GM21717 (cell line): ENCODE data around the gene KLHL5.
"Not testable (repeated sequence)": the region's sequence is repeated elsewhere in the genome, so short reads cannot be mapped to it uniquely, and the experiment has no call there.

ENCODE experiments used
- ATAC-seq: cut with Tn5 transposase; IDR thresholded peaks from one replicate; pipeline ENCODE4 v1.9.1; 2021; ENCODE audit warnings: mild to moderate bottlenecking, moderate library complexity; ENCODE audit not compliant: unreplicated experiment

Gene KLHL5

GRCh38 chr4:39062094-39062769 lies at the start of gene KLHL5:
Gene KLHL5, plus strand, starts transcription at chr4:39062232. Its CDS starts 421 bp downstream, at chr4:39062653.
- no peak for ATAC-seq

- ATAC-seq, result no peak
Measured at GRCh38 chr4:39014028-39014427, 48.0 kb upstream of the KLHL5 start.

GRCh38 chr4:39020130-39020529 lies 41.9 kb upstream of the KLHL5 start:
- ATAC-seq, result no peak

GRCh38 chr4:39021631-39022030 lies 40.4 kb upstream of the KLHL5 start:
- no peak for ATAC-seq

- no peak for ATAC-seq
Measured at GRCh38 chr4:39022241-39022640, 39.8 kb upstream of the KLHL5 start.

- ATAC-seq, result no peak
Measured at GRCh38 chr4:39023059-39023458, 39.0 kb upstream of the KLHL5 start.

GRCh38 chr4:39024311-39024865 lies 37.6 kb upstream of the KLHL5 start:
- no peak for ATAC-seq

GRCh38 chr4:39025552-39026085 lies 36.4 kb upstream of the KLHL5 start:
- no peak for ATAC-seq

GRCh38 chr4:39026096-39026495 lies 35.9 kb upstream of the KLHL5 start:
- no peak for ATAC-seq

GRCh38 chr4:39029752-39030694 lies 32.0 kb upstream of the KLHL5 start:
- peak; percentile 36 for ATAC-seq

- no peak for ATAC-seq
Measured at GRCh38 chr4:39030725-39031124, 31.3 kb upstream of the KLHL5 start.

GRCh38 chr4:39031590-39032020 lies 30.4 kb upstream of the KLHL5 start:
- not testable (repeated sequence) for ATAC-seq

- ATAC-seq, result peak; percentile 60
Measured at GRCh38 chr4:39032218-39033085, 29.6 kb upstream of the KLHL5 start, which contains the start of gene TMEM156. Gene TMEM156, minus strand, starts transcription at chr4:39032409. Its CDS starts 96 bp downstream, at chr4:39032313.

GRCh38 chr4:39036172-39036571 lies 25.9 kb upstream of the KLHL5 start:
- ATAC-seq, result no peak

- ATAC-seq, result no peak
Measured at GRCh38 chr4:39037491-39037825, 24.6 kb upstream of the KLHL5 start.

GRCh38 chr4:39037941-39038340 lies 24.1 kb upstream of the KLHL5 start:
- ATAC-seq, result no peak

GRCh38 chr4:39039108-39039507 lies 22.9 kb upstream of the KLHL5 start:
- ATAC-seq, result no peak

GRCh38 chr4:39042366-39042765 lies 19.7 kb upstream of the KLHL5 start:
- ATAC-seq, result no peak

GRCh38 chr4:39043058-39043860 lies 18.8 kb upstream of the KLHL5 start:
- ATAC-seq, result no peak
